GM19238 (cell line): Measurements from ENCODE around the gene KIAA0930.

Experiments used
- DNase-seq: peaks from one replicate; pipeline ENCODE4 v3.0.0; 2011; ENCODE audit warnings: low spot score; ENCODE audit not compliant: insufficient read length

The KIAA0930 gene

DNA sequence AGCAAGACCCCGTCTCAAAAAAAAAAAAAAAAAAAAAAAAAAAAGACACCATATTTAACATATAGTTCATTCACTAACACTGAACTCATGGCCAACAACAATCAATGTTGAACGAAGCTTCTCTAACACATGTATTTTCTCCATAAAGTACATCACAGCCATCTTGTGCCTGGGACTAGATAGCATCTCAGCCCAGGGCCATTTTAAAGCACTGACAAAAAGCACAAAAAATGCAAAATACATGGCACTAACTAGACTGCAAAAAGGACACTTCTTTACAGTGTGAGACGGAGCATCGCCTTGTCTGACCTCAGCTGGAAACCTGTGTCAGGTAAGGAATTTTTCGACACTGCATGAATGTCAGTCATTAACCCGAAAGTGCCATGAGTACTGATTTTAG lies 23.3 kb downstream of the KIAA0930 start:
- DNase-seq: no peak

- no peak for DNase-seq
Observed at GRCh38 chr22:45216133-45217003, 24.3 kb downstream of the KIAA0930 start.

DNA sequence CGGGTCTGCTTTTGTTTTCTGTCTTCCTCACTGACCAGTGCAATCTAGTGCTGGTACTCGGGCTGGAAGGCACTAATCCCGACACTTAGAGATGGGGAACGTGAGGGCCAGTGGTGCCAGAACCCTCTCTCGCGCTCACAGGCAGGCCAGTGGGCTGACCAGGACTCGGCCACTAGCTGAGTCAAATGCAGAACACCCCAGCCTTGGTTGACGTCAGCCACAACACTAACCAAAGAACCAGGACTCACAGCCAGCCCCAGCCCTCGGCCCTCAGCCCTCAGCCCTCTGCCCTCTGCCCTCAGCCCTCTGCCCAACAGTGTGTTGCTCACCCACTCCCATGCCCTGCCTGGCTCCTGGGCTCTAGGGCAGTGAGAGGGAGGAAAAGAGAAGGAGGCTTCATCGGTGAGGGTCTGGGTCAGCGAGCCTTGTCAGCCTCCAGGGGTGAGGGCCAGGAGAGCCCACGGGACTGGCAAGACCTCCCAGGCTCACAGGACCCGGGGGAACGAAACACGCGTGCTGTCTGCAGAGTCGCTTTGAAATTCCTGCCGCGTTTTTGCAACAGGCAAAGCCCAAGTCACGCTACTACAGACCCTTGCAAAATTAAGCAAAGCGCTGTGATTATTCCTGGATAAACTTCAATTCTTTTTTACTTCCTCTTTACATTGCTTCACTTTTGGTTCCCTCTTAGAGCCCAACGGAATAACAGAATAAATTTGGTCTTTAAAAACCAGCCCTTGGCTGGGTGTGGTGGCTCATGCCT lies 27.5 kb downstream of the KIAA0930 start:
- DNase-seq: no peak

- no peak for DNase-seq
Observed at GRCh38 chr22:45212306-45212709, 28.4 kb downstream of the KIAA0930 start.

GRCh38 chr22:45211848-45212247 lies 28.8 kb downstream of the KIAA0930 start:
- DNase-seq: no peak

GRCh38 chr22:45211435-45211834 lies 29.3 kb downstream of the KIAA0930 start:
- DNase-seq: no peak

DNA sequence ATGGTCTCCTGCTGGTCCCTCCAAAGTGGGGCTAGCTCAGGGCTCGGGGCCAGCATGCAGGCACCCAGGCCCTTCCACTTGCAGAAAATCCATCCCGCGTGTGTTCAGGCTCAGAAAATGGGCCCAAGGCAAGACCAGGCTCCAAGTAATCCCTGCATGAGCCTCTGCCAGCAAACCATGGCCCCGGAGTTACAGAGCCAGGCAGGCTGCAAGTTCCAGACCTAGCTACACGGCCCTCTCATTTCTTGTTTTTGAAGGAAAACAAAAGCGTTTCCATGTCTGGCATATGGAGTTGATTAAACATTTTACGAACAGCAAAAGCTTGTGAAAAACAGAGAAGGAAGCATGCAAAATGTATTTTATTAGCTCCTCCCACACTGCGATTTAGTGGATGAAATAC lies 29.7 kb downstream of the KIAA0930 start:
- DNase-seq: no peak

DNA sequence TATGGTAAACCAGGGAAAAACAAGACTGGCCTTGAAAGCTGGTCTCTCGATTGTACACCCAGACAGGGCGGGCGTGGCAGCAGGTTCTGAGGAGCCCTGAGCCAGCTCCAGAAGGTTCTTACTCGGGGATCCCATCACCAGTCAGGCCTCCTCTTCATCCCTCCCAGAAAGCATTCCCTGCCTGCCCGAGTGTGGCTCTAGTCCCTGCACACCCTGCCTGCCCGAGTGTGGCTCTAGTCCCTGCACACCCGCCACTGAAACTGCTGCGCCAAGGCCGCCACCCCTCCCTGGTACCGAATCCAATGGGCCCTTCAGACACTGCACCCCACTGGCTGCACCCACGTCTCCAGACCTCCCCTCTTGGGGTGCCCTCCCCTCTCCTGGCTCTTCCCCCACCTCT lies 30.1 kb downstream of the KIAA0930 start:
- no peak for DNase-seq

DNA sequence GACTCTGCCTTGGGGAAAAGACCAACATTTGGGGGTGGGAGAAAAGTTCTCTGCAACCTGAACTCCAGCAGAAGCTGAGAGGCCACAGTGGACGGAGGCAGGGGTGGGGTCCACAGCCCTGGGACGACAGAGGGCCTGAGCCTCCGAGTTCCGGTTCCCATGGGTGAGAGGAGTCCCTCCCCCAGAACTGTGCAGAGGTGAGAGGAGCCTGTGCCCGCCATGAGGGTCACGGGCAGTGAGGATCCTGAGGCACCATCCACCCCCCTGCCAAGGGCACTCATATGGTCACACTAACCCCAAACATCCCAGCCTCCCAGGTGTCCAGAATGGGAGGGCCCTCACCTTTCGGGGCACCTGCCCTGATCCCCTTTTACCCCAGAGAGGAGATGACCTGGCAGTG lies 30.5 kb downstream of the KIAA0930 start:
- no peak for DNase-seq

DNA sequence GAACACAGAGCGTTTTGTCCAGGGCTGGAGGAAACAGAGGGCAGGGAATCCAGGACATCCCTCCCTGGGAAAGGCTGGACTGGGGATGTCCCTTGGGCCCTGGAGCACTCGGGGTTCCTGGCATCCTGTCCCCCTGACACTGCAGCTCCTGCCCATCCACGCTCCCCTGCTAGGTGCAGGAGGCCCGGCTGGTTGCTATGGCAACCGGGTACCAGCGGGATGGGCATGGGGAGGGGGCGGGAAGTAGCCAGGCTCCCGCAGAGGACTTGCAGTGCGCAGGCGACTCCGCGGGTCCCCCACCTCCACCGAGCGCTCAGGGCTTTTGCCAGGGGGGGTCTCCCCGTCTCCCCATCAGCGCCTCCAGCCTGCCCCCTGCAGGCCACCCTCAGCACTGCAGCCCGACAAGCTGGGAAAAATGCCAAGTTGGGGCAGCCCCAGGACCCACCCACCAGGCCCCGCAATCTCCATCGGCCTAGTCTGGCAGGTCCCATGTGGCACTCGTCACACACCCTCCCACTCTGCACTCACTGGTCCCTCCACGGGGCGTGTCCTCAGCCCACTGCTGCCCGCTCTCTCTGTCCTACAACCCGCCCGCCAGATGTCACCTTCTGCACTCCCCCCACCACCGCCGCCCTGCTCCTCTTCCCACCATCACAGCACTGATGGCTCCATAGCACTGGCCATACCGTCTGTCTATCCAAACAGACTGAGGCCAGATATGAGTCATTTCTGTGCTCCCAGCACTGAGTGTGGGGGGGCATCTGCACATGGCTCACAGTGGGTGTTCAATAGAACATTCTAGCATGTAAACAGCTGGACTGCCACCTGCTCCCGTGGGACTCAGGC lies 31.5 kb downstream of the KIAA0930 start:
- no peak for DNase-seq

GRCh38 chr22:45208696-45208992 lies 32.0 kb downstream of the KIAA0930 start:
- DNase-seq: no peak

GRCh38 chr22:45207981-45208664 lies 32.6 kb downstream of the KIAA0930 start:
- no peak for DNase-seq

GRCh38 chr22:45207533-45207932 lies 33.2 kb downstream of the KIAA0930 start:
- no peak for DNase-seq

GRCh38 chr22:45206233-45206632 lies 34.5 kb downstream of the KIAA0930 start:
- no peak for DNase-seq

GRCh38 chr22:45205276-45205925 lies 35.3 kb downstream of the KIAA0930 start:
- no peak for DNase-seq

- no peak for DNase-seq
Observed at GRCh38 chr22:45204819-45205218, 35.9 kb downstream of the KIAA0930 start.

DNA sequence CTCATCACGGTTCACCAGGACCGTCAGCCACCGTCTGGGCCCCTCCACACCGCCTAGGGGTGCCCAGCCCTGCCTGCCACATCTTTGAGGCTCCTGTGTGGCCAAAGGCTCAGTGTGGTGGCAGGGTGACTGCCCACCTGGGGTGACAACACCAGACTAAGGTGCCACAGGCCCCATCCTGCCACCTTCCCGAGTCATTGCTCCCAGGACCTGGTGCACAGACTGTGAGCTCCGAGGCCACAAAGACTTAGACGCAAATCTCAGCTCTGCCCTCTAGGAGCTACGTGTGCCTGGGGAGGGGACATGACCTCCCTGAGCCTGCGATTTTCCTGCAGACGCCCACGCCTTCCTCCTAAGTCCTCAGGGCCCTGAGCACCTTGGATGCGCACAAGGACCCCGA lies 36.5 kb downstream of the KIAA0930 start:
- no peak for DNase-seq

- DNase-seq: no peak
Observed at GRCh38 chr22:45203150-45203951, 37.3 kb downstream of the KIAA0930 start.

DNA sequence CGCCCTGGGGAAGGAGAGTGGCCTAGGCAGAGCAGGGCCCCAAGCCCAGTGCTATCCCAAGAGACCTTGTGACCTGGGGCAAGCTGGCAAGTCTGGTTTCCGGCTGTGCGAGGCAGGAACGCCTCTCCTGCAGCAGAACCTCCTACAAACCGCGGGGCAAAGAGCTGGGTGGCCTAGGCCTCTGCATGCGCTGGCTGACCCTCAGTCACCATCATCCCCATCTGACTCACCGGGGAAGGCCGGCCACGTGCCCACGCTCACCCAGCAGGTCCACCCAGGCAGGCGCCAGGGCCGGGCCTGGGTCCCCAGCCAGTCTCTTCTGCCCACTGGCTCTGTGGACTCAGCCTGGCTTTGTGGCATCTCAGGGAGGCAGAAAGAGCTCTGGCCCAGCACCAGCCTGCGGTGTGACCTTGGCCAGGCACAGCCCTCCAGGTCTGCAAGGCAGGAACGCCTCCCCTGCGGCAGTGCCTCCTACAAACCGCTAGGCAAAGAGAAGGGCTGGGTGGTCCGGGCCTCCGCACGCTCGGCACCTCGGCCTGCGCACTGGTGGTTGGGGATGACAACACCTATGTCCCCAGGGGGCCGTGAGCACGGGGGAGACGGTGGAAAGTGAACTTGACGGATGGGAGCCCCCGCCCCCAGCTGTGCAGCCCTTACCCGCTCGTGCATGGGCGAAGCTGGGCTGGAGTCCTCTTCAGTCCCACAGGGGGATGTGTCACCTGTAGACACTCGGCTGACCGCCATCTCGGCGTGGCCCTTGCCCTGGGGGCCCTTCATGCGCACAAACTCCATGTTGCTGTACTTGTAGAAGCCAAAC lies 38.2 kb downstream of the KIAA0930 start:
- DNase-seq: no peak
